ENCODE measurements around the gene FBXO31.

The FBXO31 gene, protein sequence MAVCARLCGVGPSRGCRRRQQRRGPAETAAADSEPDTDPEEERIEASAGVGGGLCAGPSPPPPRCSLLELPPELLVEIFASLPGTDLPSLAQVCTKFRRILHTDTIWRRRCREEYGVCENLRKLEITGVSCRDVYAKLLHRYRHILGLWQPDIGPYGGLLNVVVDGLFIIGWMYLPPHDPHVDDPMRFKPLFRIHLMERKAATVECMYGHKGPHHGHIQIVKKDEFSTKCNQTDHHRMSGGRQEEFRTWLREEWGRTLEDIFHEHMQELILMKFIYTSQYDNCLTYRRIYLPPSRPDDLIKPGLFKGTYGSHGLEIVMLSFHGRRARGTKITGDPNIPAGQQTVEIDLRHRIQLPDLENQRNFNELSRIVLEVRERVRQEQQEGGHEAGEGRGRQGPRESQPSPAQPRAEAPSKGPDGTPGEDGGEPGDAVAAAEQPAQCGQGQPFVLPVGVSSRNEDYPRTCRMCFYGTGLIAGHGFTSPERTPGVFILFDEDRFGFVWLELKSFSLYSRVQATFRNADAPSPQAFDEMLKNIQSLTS

DNA sequence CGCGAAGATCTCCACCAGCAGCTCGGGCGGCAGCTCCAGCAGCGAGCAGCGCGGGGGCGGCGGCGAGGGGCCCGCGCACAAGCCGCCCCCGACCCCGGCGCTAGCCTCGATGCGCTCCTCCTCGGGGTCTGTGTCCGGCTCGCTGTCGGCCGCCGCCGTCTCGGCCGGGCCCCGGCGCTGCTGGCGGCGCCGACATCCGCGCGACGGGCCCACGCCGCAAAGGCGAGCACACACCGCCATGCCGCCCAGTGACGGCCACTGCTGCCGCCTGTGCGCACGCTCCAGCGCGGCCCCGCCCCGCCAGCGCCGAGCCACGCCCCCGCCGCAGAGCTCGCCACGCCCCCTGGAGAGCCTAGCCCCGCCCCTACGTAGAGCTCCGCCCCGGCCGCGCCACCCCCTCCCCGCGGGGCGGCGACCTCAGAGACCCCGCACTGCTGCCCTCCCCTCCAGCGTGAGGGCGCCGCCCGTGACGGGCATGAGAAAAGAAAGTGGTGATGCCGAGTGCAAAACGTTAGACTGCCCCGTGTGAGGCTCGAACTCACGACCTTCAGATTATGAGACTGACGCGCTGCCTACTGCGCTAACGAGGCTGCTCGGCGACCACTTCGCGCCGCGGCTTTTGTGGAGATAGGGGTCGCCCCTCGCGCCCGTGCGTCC lies at the start of gene FBXO31:
Gene FBXO31 (minus strand): TSS at position 272 of the 657 bp plus-strand sequence. CDS start 32 bp downstream, at position 240.
- TF ChIP-seq, protein P1, sequence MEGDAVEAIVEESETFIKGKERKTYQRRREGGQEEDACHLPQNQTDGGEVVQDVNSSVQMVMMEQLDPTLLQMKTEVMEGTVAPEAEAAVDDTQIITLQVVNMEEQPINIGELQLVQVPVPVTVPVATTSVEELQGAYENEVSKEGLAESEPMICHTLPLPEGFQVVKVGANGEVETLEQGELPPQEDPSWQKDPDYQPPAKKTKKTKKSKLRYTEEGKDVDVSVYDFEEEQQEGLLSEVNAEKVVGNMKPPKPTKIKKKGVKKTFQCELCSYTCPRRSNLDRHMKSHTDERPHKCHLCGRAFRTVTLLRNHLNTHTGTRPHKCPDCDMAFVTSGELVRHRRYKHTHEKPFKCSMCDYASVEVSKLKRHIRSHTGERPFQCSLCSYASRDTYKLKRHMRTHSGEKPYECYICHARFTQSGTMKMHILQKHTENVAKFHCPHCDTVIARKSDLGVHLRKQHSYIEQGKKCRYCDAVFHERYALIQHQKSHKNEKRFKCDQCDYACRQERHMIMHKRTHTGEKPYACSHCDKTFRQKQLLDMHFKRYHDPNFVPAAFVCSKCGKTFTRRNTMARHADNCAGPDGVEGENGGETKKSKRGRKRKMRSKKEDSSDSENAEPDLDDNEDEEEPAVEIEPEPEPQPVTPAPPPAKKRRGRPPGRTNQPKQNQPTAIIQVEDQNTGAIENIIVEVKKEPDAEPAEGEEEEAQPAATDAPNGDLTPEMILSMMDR (IDR thresholded peaks at IDR 0.05): peak; percentile 16
- Histone ChIP-seq H3K4me1 (ENCODE audit: control insufficient read depth in 1 of 2, insufficient read depth in 1 of 2, low read depth in 1 of 2, low read length in 1 of 2) (peaks cover 33 to 42% of the 10 kb centered on the region in 2 experiments), H3K9me3 (no peaks in the 10 kb centered on the region)

DNA sequence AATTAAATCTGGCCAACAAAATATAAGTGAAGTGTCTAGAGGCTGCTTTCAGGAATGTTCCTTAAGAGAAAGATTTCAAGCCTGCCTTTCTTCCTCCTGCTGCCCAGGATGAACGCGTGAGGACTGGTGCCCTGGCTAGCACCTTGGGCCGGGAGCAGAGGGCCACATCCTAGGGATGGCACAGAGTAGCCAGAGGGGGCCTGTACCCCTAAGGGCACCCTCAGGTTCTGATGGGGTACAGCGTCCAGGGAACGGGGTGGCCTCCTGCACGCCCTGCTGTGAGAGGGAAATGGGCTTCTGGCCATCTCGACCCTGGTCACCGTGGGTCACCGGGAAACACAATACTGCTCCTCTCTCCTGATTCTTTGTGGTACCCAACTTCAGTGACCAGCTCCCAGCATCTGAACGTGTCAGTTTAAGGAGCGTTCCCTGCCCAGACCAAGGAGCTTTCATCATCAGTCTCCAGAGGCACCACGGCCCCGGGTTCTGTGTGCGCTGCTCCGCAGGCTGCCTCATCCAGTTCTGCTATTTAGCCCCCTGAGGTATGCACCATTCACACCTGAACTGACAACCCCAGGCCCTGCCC lies 48.8 kb upstream of the FBXO31 start:
- H3K27me3 ChIP-seq: peaks cover 11% of the 10 kb centered on the region
- TF ChIP-seq, protein P1 (IDR thresholded peaks at IDR 0.05): no peak
- no peaks in the 10 kb centered on the region for H3K9me3 ChIP-seq
- H3K27ac ChIP-seq: no peak overlapping the region
- H3K36me3 ChIP-seq: peaks cover 14% of the 10 kb centered on the region
- H3K4me1 ChIP-seq (ENCODE audit: control insufficient read depth in 1 of 2, insufficient read depth in 1 of 2, low read depth in 1 of 2, low read length in 1 of 2): no peaks in the 10 kb centered on the region
- no peak overlapping the region for H3K4me3 ChIP-seq (ENCODE audit: low read depth in 1 of 2, low read length in 1 of 2)

More for the DNA sequence above, at the start of gene FBXO31:
- Histone ChIP-seq H3K27ac (peak within 1 kb of the TSS; percentile 80), H3K36me3 (no peaks in the 10 kb centered on the region), H3K27me3 (peaks cover 24% of the 10 kb centered on the region), H3K4me3 (ENCODE audit: low read depth in 1 of 2, low read length in 1 of 2) (peak within 1 kb of the TSS; percentile 89 to 97)

DNA sequence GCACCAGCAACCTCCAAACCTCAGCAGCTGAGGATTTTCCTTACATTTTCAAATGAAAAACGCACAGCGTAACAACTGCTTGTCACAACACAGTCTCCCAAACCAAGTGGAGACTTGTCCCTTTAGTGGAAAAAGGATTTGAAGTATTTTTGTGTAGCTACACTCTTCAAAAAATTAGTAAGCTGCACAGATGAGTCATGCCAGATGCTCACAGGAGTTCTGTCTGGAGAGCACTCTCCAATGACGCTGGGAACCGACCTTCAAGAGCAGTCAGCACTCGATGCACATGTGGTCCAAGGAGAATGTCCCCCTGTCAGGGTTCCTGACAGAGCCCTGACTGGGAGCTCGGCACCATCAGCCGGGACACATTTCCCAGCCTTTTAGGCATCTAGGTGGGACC lies 48.4 kb upstream of the FBXO31 start:
- Histone ChIP-seq H3K9me3 (no peaks in the 10 kb centered on the region), H3K27me3 (peaks cover 11% of the 10 kb centered on the region), H3K4me3 (ENCODE audit: low read depth in 1 of 2, low read length in 1 of 2) (no peak overlapping the region), H3K27ac (no peak overlapping the region), H3K4me1 (ENCODE audit: control insufficient read depth in 1 of 2, insufficient read depth in 1 of 2, low read depth in 1 of 2, low read length in 1 of 2) (no peaks in the 10 kb centered on the region), H3K36me3 (peaks cover 14% of the 10 kb centered on the region)
- TF ChIP-seq, protein P1 (IDR thresholded peaks at IDR 0.05): no peak

DNA sequence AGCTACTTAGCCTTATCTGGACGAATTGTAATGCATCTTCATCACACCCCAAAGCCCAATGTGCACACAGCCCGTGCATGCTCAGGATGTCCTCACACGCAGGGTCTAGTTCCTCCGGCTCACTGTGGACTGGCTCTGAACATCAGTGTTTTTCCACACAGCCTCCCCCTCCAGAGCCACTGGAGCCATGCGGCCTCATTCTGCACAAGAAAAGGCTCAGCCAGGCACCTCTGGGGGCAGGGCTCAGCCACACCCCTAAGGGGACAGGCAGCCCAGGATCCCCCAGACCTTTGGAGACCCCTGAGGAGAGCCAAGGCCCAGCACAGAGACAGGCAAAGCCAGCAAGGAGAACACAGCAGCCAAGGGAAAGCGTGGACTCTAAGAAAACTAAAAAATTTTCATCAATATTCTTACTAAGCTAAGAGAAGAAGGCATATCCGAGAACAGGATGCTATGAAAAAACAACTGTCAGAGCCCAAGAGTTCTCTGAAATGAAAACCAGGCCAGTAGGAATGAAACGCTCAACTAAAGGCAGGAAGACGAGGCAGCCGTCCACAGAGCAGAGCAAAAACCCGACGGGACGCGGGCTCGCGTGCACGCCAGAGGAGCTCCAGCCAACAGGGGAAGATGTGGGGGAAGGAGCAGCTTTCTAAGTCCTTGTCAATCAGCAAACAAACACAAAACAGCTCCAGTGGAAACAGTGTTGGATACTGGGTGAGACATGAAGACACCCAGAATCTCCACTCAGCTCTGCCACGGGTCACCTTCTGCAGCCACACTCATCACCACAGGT lies 43.0 kb upstream of the FBXO31 start:
- Histone ChIP-seq H3K4me3 (ENCODE audit: low read depth in 1 of 2, low read length in 1 of 2) (no peak overlapping the region), H3K36me3 (peaks cover 17% of the 10 kb centered on the region), H3K4me1 (ENCODE audit: control insufficient read depth in 1 of 2, insufficient read depth in 1 of 2, low read depth in 1 of 2, low read length in 1 of 2) (no peaks in the 10 kb centered on the region), H3K27ac (no peak overlapping the region), H3K27me3 (no peaks in the 10 kb centered on the region), H3K9me3 (no peaks in the 10 kb centered on the region)
- TF ChIP-seq, protein P1 (IDR thresholded peaks at IDR 0.05): no peak

DNA sequence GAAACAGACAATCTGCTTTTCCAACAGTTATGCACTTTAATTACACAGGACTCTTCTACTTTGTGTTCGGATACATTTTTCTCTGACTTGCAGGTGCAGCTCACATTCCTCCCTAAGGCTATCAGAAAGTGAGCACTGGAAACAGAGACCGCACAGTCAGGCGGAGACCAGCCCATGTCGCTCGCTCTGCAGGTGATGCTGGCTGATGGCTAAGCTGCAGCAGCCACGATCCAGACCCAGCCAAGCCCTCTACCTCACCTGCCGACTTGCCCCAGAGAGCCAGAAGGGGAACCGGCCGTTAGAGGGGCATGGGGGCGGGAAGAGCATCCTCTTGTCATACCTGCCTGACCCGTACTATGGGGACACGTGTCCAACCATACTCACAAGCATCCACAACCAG lies 42.4 kb upstream of the FBXO31 start:
- TF ChIP-seq, protein P1 (IDR thresholded peaks at IDR 0.05): no peak

More for the DNA sequence above, 42.4 kb upstream of the FBXO31 start:
- Histone ChIP-seq H3K4me1 (ENCODE audit: control insufficient read depth in 1 of 2, insufficient read depth in 1 of 2, low read depth in 1 of 2, low read length in 1 of 2) (no peaks in the 10 kb centered on the region), H3K36me3 (peaks cover 18% of the 10 kb centered on the region), H3K27me3 (no peaks in the 10 kb centered on the region), H3K27ac (no peak overlapping the region), H3K9me3 (no peaks in the 10 kb centered on the region), H3K4me3 (ENCODE audit: low read depth in 1 of 2, low read length in 1 of 2) (no peak overlapping the region)
